ENCODE results near the gene JPH2. TPM values are rescaled to one million over a fixed set of nuclear protein-coding genes. Genes with fewer than 3 reads are reported as not detected.
A peak's percentile ranks its signal among the peaks of the same experiment; 100 is the strongest.

The JPH2 gene
- total RNA-seq, 2 donors from 2014 or later, result 131 to 168 TPM

DNA sequence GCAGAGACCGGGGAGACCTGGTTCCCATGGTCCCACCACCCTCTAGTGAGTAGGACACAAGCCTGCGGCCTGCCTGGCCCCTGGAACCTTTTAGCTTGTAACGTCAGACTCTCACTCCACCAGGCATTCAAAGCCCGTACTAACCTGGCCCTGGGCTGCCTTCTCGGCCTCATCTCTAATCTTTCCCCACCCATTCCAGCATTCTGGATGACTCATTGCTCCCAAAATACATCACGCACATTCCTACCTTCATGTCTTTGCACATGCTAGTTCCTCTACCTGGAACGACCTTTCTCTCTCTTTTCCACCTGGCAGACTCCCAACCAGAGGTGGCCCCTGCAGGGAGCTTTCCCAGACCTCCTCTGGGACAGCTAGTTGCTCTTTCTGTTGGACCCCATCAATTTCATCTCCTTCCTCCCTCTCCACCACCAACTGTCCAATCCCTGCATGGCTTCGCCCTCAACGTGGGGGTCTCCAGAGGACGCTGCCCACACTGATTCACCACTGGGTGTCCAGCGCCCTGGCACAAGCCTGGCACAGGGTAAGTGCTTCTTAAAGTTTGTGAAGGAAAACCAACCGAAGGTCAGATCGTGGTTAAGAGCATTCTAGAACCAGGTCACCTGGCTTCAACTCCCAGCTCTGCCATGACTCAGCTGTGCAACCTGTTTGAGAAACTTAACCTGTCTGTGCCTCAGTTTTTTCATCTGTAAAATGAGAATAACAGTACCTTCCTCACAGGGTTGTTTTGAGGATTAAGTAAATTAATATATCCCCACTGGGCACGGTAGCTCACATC, 35.2 kb downstream of the JPH2 start:
- peaks cover 21% of the 10 kb centered on the region for H3K36me3 ChIP-seq
- peak overlapping the region; percentile 73 to 91 for H3K27ac ChIP-seq
- no peaks in the 10 kb centered on the region for H3K27me3 ChIP-seq
- TF ChIP-seq, protein P1, sequence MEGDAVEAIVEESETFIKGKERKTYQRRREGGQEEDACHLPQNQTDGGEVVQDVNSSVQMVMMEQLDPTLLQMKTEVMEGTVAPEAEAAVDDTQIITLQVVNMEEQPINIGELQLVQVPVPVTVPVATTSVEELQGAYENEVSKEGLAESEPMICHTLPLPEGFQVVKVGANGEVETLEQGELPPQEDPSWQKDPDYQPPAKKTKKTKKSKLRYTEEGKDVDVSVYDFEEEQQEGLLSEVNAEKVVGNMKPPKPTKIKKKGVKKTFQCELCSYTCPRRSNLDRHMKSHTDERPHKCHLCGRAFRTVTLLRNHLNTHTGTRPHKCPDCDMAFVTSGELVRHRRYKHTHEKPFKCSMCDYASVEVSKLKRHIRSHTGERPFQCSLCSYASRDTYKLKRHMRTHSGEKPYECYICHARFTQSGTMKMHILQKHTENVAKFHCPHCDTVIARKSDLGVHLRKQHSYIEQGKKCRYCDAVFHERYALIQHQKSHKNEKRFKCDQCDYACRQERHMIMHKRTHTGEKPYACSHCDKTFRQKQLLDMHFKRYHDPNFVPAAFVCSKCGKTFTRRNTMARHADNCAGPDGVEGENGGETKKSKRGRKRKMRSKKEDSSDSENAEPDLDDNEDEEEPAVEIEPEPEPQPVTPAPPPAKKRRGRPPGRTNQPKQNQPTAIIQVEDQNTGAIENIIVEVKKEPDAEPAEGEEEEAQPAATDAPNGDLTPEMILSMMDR (IDR thresholded peaks at IDR 0.05), result no peak
- DNase-seq (ENCODE audit: low spot score), result no peak
- H3K4me1 ChIP-seq, result peaks cover 0 to 41% of the 10 kb centered on the region in 2 donors
- H3K4me3 ChIP-seq, result no peak overlapping the region
- no peaks in the 10 kb centered on the region for H3K9me3 ChIP-seq

DNA sequence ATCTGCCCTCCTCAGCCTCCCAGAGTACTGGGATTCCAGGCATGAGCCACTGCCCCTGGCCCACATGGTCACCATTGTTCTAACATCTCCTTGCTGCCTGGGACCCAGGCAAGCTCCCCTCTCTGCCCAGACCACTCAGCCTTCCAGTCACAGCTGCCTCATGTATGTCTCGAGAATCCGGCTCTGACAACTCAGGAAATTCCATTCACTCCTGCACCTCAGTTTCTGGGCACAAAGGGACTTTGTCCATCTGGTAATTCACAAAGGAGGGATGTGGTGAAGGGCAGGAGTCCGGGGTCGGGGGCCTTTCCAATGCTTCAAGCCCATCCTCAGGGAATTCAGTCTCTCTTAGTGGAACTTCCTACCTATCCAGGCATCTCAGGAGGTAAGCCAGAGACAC, 40.7 kb downstream of the JPH2 start:
- Histone ChIP-seq H3K27ac (peak overlapping the region; percentile 87 to 91), H3K27me3 (no peaks in the 10 kb centered on the region), H3K4me1 (peaks cover 0 to 45% of the 10 kb centered on the region in 2 donors), H3K9me3 (no peaks in the 10 kb centered on the region), H3K36me3 (no peaks in the 10 kb centered on the region), H3K4me3 (no peak overlapping the region)
- TF ChIP-seq, protein P1 (IDR thresholded peaks at IDR 0.05), result no peak
- DNase-seq (ENCODE audit: low spot score), result no peak

GRCh38 chr20:44145131-44145775, 41.7 kb downstream of the JPH2 start:
- Histone ChIP-seq H3K27me3 (no peaks in the 10 kb centered on the region), H3K4me3 (no peak overlapping the region), H3K36me3 (no peaks in the 10 kb centered on the region), H3K27ac (peak overlapping the region; percentile 87 to 91), H3K9me3 (no peaks in the 10 kb centered on the region), H3K4me1 (peaks cover 0 to 50% of the 10 kb centered on the region in 2 donors)
- no peak for DNase-seq (ENCODE audit: low spot score)
- TF ChIP-seq, protein P1 (IDR thresholded peaks at IDR 0.05), result no peak

DNA sequence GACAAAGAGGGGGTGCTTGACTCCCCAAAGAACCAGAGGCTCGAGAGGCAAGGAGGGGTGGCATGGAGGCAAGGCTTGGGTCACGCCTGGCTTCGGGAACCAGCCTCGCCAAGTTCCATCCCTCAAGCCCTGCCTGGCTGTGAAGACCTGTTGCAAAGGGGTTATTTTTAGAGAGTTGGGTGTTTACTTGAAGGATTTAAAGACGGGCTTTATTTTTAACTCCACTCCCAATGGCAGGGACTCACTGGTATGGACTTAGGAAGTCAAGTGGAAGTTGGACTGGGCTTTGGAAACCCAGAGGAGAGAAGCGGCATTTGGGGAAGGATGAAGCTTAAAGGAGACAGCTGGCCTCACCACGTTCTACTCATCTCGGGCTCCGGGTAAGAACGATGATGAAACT, 43.1 kb downstream of the JPH2 start:
- DNase-seq (ENCODE audit: low spot score), result no peak
- Histone ChIP-seq H3K36me3 (no peaks in the 10 kb centered on the region), H3K4me1 (peaks cover 0 to 62% of the 10 kb centered on the region in 2 donors), H3K27ac (peak overlapping the region; percentile 87 to 91), H3K9me3 (no peaks in the 10 kb centered on the region), H3K27me3 (no peaks in the 10 kb centered on the region), H3K4me3 (no peak overlapping the region)
- TF ChIP-seq, protein P1 (IDR thresholded peaks at IDR 0.05), result no peak

DNA sequence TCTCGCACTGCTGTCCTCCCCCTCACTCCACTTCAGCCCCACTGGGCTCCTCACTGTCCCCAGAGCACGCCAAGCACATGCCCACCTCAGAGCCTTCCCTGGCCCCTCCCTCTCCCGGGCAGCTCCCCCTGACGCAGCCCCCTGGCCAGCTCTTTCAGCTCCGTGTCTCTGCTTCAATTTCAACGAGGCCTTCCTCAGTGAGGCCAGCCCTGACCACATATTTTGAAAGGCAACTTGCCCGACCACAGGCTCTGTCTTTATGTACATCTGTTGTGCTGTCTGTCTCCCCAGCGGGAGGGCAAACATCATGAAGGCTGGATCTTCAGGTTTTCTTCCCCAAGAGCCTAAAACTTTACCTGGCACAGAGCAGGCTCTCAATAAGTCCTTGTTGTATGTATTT, 44.6 kb downstream of the JPH2 start:
- TF ChIP-seq, protein P1 (IDR thresholded peaks at IDR 0.05), result no peak
- H3K9me3 ChIP-seq, result no peaks in the 10 kb centered on the region
- peaks cover 0 to 77% of the 10 kb centered on the region in 2 donors for H3K4me1 ChIP-seq
- H3K27ac ChIP-seq, result peak overlapping the region; percentile 87 to 91
- no peak for DNase-seq (ENCODE audit: low spot score)
- H3K4me3 ChIP-seq, result no peak overlapping the region
- no peaks in the 10 kb centered on the region for H3K27me3 ChIP-seq
- H3K36me3 ChIP-seq, result no peaks in the 10 kb centered on the region
